Measurements from ENCODE around the gene IRF7.

Gene IRF7

DNA sequence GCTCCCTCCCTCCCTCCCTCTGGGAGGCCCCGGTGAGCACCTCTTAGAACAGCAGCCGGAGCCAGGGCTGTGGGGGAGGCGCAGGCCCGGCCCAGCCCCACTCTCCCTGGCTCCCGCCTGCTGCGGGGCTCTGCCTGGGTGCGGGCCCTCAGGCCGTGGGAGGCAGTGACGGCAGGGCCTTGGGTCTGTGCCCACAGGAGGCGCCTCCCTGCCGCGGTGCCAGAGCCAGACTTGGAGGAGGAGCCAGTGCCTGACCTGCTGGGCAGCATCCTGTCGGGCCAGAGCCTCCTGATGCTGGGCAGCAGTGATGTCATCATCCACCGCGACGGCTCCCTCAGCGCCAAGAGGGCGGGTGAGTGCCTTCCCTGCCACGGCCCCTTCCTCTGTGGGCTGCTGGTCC lies 9.5 kb downstream of the IRF7 start:
- peak; percentile 84 for DNase-seq

- DNase-seq, result no peak
Measured at GRCh38 chr11:605286-606129, 10.2 kb downstream of the IRF7 start.

DNA sequence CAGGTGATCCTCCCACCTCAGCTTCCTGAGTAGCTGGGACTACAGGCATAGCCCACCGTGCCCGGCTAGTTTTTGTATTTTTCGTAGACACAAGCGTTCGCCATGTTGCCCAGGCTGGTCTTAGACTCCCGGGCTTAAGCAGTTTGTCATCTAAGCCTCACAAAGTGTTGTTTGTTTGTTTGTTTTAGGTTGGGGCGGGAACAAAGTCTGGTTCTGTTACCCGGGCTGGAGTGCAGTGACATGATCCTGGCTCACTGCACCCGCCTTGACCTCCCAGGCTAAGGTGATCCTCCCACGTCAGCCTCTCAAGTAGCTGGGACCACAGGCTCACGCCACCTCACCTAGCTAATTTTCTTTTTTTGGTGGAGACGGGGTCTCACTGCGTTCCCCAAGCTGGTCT lies 12.6 kb downstream of the IRF7 start:
- no peak for DNase-seq

DNA sequence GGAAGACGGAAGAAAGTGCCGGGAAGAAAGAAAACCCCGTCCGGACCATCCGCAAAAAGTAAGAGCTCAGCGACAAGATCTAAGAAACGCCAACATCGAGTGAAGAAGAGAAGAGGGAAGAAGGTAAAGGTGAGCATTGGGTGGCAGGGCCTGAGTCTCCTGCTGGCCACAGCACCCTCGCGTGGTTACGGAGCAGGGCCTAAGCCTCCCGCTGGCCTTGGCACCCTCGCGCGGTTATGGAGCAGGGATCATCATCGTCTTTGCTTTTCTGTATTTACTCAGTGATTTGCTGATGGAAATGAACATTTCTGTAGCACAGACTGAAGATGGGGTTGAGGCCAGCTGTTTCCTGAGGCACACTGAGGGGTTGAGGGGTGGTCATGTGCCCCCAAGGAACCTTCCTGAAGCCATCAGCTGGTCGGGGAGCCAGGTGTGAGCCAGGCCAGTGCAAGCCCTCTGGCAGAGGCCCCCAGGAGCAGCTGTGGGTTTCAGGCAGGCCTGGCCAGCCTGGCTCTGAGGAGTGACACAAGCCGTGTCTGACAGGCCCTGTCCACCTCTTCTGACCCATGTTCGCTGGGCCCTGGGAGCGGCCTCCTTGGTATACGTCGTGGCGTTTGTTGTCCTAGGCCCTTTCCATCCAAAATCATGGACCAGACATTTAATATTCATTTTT lies 14.0 kb downstream of the IRF7 start:
- DNase-seq, result no peak

GRCh38 chr11:598005-598680 lies 17.6 kb downstream of the IRF7 start:
- DNase-seq, result no peak

- no peak for DNase-seq
Measured at GRCh38 chr11:597166-597725, 18.5 kb downstream of the IRF7 start.

DNA sequence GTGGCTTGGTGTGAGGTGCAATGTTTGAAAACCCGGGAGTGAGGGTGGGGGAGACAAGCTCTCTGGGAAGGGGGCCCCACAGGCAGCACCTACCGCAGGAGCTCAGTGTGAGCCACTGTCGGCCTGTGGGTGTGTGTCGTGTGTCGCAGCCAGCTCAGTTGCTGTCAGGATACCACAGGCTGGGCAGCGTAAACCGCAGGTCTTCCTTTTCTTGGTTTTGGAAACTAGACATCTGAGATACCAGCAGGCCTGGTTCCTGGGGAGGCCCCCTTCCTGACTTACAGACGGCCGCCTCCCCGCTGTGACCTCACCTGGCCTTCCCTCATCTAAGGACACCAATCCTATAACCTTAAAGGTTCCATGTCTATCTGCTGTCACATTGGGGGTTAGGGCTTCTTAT lies 19.4 kb downstream of the IRF7 start:
- DNase-seq, result no peak

- DNase-seq, result no peak
Measured at GRCh38 chr11:595400-595799, 20.4 kb downstream of the IRF7 start.

GRCh38 chr11:593347-593746 lies 22.4 kb downstream of the IRF7 start:
- no peak for DNase-seq

DNA sequence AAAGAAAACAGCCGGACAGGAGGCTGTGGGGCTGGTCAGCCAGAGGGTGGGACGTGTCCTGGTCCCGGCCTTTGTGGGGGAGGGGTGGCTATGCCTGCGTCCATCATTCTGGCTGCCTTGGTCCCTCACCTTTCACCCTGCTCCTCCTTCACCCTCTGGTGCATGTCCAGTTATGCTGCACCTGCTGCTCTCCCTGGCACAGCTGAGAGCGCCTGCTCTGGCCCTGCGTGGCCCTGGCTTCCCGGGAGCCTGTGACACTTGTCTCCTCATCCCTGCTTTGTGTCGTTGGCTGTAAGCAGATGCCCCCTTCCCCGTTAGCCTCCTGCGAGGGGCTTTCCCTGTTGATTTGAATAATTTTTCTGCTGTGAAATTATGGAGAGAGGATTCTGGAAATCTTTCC lies 22.8 kb downstream of the IRF7 start:
- DNase-seq, result no peak

- DNase-seq, result no peak
Measured at GRCh38 chr11:592501-592900, 23.2 kb downstream of the IRF7 start.

GRCh38 chr11:590997-591396 lies 24.8 kb downstream of the IRF7 start:
- no peak for DNase-seq

- no peak for DNase-seq
Measured at GRCh38 chr11:589798-590197, 26.0 kb downstream of the IRF7 start.

GRCh38 chr11:587978-588380 lies 27.8 kb downstream of the IRF7 start:
- DNase-seq, result peak; percentile 55

DNA sequence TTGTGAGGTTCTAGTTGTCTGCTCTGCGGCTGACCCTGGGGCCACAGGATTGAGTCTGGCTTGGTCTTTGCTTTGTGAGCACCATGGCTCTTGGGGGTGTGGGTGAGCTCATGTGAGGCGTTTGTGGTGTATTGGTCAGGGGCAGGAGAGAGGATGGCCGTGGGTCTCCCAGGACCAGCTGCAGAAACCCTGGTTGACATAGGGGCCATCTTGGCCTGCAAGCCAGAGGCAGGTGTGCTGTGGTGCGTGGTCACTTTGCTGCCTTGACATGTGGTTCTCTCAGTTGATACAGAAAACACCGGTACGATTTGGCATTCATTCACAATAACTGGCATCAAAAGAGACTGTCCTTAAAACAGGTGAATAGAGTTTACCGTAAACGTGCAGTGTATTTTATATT lies 28.2 kb downstream of the IRF7 start:
- no peak for DNase-seq

GRCh38 chr11:586376-587316 lies 29.1 kb downstream of the IRF7 start:
- no peak for DNase-seq

DNA sequence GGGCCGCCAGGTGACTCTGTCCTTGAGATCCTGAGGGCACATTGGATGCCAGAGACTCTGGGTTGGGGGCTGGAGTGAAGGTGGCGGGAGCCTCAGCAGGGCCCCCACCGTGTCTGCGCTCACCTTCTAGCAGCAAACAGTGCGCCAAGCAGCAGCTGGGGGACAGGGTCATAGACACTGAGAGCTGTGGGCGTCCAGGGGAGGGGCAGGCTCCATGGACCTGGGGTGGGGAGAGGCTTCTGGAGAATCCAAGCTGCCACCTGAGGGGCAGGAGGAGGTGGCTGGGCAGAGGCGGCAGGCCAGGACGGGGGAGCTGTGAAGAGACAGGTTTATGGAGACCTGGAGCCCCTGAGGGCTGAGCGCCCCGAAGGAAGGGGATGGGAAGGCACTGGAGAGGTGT lies 31.5 kb downstream of the IRF7 start:
- DNase-seq, result no peak

GRCh38 chr11:581752-582151 lies 34.0 kb downstream of the IRF7 start:
- no peak for DNase-seq

DNA sequence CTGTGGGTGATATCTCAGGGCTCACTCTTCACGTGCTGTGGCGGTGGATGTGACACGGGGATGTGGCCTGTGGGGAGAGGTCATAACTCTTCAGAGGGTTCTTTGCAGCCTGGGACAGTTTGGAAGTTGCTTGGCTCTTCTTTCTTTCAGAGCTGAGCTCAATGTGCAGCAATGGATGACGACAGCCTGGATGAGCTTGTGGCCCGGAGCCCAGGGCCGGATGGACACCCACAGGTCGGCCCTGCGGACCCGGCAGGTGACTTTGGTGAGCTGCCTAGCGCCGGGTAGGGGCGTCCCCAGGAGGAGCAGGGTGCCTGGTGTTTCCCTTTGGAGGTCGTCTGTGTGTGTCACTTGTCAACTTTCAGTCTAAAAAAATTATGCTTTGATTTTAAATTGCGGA lies 34.4 kb downstream of the IRF7 start:
- no peak for DNase-seq

- DNase-seq, result no peak
Measured at GRCh38 chr11:579830-580601, 35.7 kb downstream of the IRF7 start.

DNA sequence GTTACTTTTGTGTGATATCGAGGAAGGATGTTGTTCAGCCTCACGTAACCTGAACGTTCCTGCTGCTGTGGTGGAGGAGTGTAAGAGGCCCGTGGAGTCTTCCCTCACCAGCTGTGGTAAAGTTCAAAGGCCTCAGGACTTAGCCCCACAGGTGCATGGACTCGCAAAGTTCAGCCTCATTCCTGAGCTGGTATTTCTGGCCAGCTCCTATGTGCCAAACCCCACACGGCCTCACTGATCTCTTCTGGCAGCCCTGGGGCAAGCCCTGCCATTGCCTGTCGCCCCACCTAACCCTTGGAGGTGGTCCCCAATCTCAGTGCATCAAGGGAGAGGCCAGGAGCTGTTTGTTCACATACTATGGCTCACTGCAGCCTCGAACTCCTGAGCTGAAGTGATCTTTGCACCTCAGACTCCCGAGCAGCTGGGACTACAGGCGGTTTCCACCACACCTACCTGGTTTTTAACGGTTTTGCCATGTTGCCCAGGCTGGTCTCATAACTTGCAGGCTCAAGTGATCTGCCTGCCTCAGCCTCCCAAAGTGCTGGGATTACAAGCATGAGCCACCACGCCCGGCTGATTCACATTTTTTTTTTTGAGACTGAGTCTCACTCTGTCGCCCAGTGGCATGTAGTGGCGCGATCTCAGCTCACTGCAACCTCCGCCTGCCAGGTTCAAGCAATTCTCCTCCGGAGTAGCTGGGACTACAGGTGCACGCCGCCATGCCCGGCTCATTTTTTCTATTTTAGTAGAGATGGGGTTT lies 37.3 kb downstream of the IRF7 start:
- no peak for DNase-seq
